Measurements from ENCODE around the gene SIK3.
A peak's percentile ranks its signal among the peaks of the same experiment; 100 is the strongest.

SIK3 gene

GRCh38 chr11:116840746-116841296 lies 257.4 kb downstream of the SIK3 start:
- Histone ChIP-seq H3K4me3 (ENCODE audit: low read depth, low read length) (no peak overlapping the region), H3K36me3 (peaks cover 9% of the 10 kb centered on the region), H3K4me1 (peaks cover under 1% of the 10 kb centered on the region; the same call in 1 of the 2 replicates), H3K27me3 (no peaks in the 10 kb centered on the region), H3K9me3 (no peaks in the 10 kb centered on the region)
- TF ChIP-seq CTCF (IDR thresholded peaks at IDR 0.05; ENCODE audit: low read depth, low read length), result no peak
- DNase-seq, result no peak

- Histone ChIP-seq H3K4me3 (ENCODE audit: low read depth, low read length) (no peak overlapping the region), H3K27me3 (no peaks in the 10 kb centered on the region), H3K9me3 (no peaks in the 10 kb centered on the region), H3K36me3 (peaks cover 5% of the 10 kb centered on the region), H3K4me1 (peaks cover 4% of the 10 kb centered on the region; the same call in 1 of the 2 replicates)
- TF ChIP-seq CTCF (IDR thresholded peaks at IDR 0.05; ENCODE audit: low read depth, low read length), result peak; percentile 38
- no peak for DNase-seq
Observed at GRCh38 chr11:116840224-116840745, 257.9 kb downstream of the SIK3 start.

DNA sequence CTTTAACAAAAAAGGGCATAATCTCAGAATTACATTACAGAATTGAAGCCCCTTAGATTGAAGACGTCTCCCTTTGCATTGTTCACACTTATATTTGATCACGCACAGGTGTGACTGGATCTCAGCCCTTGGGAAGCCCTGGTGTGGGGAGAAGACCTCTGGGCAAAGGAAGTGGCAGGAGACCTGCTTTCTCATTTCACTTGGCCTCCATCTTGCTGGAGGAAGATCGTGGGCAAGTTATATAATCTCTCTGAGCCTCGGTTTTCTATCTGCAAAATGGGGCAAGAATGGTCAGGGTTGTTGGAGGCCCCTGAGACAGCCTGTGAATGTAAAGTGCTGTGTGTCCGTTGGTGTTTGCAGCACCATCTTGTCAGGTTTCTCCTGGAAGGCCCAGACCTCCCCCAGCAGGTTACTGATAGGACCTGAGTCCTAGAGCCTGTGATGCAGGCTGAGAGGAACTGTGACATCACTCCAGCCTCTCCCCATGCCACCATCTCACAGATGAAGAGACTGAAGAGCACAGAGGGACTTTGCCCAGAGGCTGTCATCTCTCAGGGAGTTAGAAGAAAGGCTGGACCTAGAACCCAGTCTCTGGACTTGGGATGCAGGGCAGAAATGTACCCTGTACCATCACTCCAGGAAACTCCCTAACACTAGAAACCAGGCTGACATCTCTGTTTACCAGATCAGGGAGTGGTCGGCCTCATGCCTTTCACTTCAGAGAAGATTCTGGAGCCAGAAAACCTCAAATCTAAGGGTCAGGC lies 259.7 kb downstream of the SIK3 start:
- no peak for TF ChIP-seq CTCF (IDR thresholded peaks at IDR 0.05; ENCODE audit: low read depth, low read length)
- no peak overlapping the region for H3K4me3 ChIP-seq (ENCODE audit: low read depth, low read length)
- no peaks in the 10 kb centered on the region; the same call in 1 of the 2 replicates for H3K36me3 ChIP-seq
- H3K9me3 ChIP-seq, result no peaks in the 10 kb centered on the region
- no peak for DNase-seq
- no peaks in the 10 kb centered on the region for H3K27me3 ChIP-seq
- peaks cover 4% of the 10 kb centered on the region; the same call in 1 of the 2 replicates for H3K4me1 ChIP-seq

- H3K4me1 ChIP-seq, result peaks cover 4% of the 10 kb centered on the region; the same call in 1 of the 2 replicates
- no peak for DNase-seq
- no peak within 1 kb of the TSS for H3K4me3 ChIP-seq (ENCODE audit: low read depth, low read length)
Observed at GRCh38 chr11:116837231-116838091, 260.8 kb downstream of the SIK3 start, which contains the start of gene APOA1. APOA1 (minus strand) TSS chr11:116837622; CDS start chr11:116837387, 235 bp downstream.

DNA sequence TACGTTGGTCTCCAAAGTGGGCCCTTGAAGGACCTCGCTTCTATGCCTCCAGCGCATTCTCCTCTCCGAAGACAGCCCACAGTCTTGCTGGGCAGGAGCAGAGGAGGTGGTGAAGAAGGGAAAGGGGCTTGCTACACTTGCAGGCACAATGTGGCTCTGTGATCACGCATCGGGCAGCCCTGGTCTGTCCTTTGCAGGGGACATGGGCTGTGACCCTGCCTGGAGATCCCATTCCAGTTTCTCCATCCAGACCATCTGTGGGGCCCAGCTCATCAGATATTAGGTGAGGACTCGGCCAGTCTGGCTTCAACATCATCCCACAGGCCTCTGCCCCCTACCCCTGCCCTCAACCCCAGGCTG lies 261.6 kb downstream of the SIK3 start:
- TF ChIP-seq CTCF (IDR thresholded peaks at IDR 0.05; ENCODE audit: low read depth, low read length), result no peak
- Histone ChIP-seq H3K9me3 (no peaks in the 10 kb centered on the region), H3K36me3 (no peaks in the 10 kb centered on the region), H3K4me3 (ENCODE audit: low read depth, low read length) (no peak overlapping the region), H3K4me1 (peaks cover 4% of the 10 kb centered on the region; the same call in 1 of the 2 replicates), H3K27me3 (no peaks in the 10 kb centered on the region)
- no peak for DNase-seq

More at GRCh38 chr11:116837231-116838091, 260.8 kb downstream of the SIK3 start, which contains the start of gene APOA1:
- Histone ChIP-seq H3K9me3 (no peaks in the 10 kb centered on the region), H3K27me3 (no peaks in the 10 kb centered on the region), H3K36me3 (no peaks in the 10 kb centered on the region)
- TF ChIP-seq CTCF (IDR thresholded peaks at IDR 0.05; ENCODE audit: low read depth, low read length), result no peak
